SU-DHL-6 (cell line): Measurements from ENCODE around the gene TREML4.
A peak's percentile ranks its signal among the peaks of the same experiment; 100 is the strongest.
"Not testable (repeated sequence)": the region's sequence is repeated elsewhere in the genome, so short reads cannot be mapped to it uniquely, and the experiment has no call there.

ENCODE experiments used
- H2AFZ ChIP-seq: fragments of 200-600 bp; sonication (generic); 2 replicates; pipeline ENCODE4 v1.6.1; 2014; ENCODE audit warnings: low read depth, mild to moderate bottlenecking, moderate library complexity, mixed read lengths, antibody characterized with exemption, low read length; ENCODE audit not compliant: severe bottlenecking
- H3F3A ChIP-seq: fragments of 200-600 bp; shearing (Covaris generic); 2 replicates; pipeline ENCODE4 v1.6.0; 2016; ENCODE audit warnings: antibody characterized with exemption, mild to moderate bottlenecking; ENCODE audit not compliant: insufficient read depth
- H3K27ac ChIP-seq: fragments of 200-600 bp; sonication (generic); 2 replicates; pipeline ENCODE4 v1.5.1; 2016; ENCODE audit warnings: low read depth, mild to moderate bottlenecking, low read length, moderate library complexity, mixed read lengths
- H3K27me3 ChIP-seq: fragments of 200-600 bp; sonication (generic), shearing (Covaris generic); 2 replicates; pipeline ENCODE4 v1.6.0; 2014; ENCODE audit warnings: mild to moderate bottlenecking, low read length
- H3K36me3 ChIP-seq: fragments of 200-600 bp; sonication (generic); 2 replicates; pipeline ENCODE4 v1.6.1; 2014; ENCODE audit warnings: mild to moderate bottlenecking, low read length, mixed read lengths
- H3K4me2 ChIP-seq: fragments of 300-600, 200-600 bp; shearing (Covaris generic), sonication (generic); 2 replicates; pipeline ENCODE4 v1.6.0; 2014; ENCODE audit warnings: low read length, low read depth, mild to moderate bottlenecking; ENCODE audit not compliant: poor library complexity, severe bottlenecking
- H3K4me3 ChIP-seq: fragments of 200-600 bp; sonication (generic); 2 replicates; pipeline ENCODE4 v1.5.1; 2014; ENCODE audit warnings: antibody characterized with exemption, low read length, mild to moderate bottlenecking, mixed read lengths; ENCODE audit not compliant: insufficient read depth, poor library complexity, severe bottlenecking
- H3K79me2 ChIP-seq: fragments of 200-600 bp; sonication (generic); 2 replicates; pipeline ENCODE4 v1.6.1; 2014; ENCODE audit warnings: mild to moderate bottlenecking, low read length, moderate library complexity; ENCODE audit not compliant: insufficient read depth
- H3K9ac ChIP-seq: fragments of 200-600 bp; sonication (generic); 2 replicates; pipeline ENCODE4 v1.7.0; 2014; ENCODE audit warnings: mild to moderate bottlenecking, low read length
- H3K9me2 ChIP-seq: fragments of 200-600 bp; sonication (generic); replicated peaks from 2 replicates; pipeline ENCODE4 v1.6.1; 2014; ENCODE audit warnings: low read length; ENCODE audit not compliant: insufficient read depth
- H3K9me3 ChIP-seq: fragments of 200-600 bp; sonication (generic); 2 replicates; pipeline ENCODE4 v1.6.1; 2014; ENCODE audit warnings: low read length, mixed read lengths; ENCODE audit not compliant: insufficient read depth
- H4K20me1 ChIP-seq: fragments of 200-600 bp; sonication (generic); 2 replicates; pipeline ENCODE4 v1.6.1; 2014; ENCODE audit warnings: low read depth, mild to moderate bottlenecking, antibody characterized with exemption, low read length, moderate library complexity, mixed read lengths
- EZH2phosphoT487 ChIP-seq: fragments of 200-600 bp; sonication (generic), shearing (Covaris generic); conservative IDR thresholded peaks from 2 replicates; pipeline ENCODE4 v1.6.1; 2018; ENCODE audit warnings: mild to moderate bottlenecking, antibody characterized with exemption, low read length, moderate library complexity, mixed read lengths
- TF ChIP-seq, protein P1 (sequence below): fragments of 200-600 bp; sonication (generic); IDR thresholded peaks from one replicate; pipeline ENCODE4 v1.5.1; 2017; ENCODE audit warnings: antibody characterized with exemption, mild to moderate bottlenecking, low read length, moderate library complexity; ENCODE audit not compliant: insufficient read depth, poor library complexity, severe bottlenecking

TREML4 gene

DNA sequence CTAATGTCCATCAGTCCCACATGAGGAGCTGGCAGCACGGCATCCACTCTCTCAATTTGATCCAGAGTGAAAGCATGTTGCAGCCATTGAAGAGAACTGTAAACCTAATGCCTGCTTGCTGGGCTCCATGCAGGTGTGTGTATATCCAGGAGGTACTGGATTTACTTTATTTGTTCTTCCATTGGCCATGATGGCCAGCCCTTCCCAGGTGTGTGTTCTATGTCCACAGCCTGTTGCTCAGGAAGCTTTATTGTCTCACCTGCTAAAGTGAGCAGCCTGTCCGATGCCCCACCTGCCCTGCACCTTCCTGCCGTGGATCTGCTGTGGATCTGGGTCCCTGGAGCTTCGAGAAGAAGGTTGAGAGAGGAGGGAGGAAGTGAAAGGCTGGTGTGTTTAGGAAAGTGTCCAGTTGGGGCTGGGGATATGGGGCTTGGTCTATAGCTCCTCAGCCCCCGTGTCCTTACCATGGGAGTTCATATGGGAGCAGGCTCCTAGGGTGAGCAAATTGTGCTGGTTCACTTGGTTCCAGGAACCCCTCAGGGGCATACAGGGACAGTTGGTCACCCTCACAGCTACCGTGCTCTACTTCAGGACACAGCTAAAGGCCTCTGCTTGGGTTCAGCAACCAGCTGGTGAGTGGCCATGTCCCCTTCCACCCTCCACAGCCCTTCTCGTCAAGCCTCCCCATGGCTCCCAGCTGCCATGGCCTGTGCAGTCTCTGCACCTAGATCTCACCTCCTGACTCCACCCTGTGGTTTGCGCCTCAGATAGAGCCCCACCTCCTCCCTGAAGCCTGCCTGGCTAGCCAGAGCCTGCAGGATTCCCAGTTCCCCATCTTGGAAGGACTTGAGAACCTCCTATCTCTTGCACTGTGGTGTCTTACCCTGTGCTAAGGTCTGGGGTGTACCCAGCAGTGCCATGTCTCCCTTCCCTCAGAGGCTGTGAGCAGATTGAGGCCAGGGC lies 39.9 kb upstream of the TREML4 start:
- H3K4me2 ChIP-seq = no peak overlapping the region
- TF ChIP-seq, protein P1, sequence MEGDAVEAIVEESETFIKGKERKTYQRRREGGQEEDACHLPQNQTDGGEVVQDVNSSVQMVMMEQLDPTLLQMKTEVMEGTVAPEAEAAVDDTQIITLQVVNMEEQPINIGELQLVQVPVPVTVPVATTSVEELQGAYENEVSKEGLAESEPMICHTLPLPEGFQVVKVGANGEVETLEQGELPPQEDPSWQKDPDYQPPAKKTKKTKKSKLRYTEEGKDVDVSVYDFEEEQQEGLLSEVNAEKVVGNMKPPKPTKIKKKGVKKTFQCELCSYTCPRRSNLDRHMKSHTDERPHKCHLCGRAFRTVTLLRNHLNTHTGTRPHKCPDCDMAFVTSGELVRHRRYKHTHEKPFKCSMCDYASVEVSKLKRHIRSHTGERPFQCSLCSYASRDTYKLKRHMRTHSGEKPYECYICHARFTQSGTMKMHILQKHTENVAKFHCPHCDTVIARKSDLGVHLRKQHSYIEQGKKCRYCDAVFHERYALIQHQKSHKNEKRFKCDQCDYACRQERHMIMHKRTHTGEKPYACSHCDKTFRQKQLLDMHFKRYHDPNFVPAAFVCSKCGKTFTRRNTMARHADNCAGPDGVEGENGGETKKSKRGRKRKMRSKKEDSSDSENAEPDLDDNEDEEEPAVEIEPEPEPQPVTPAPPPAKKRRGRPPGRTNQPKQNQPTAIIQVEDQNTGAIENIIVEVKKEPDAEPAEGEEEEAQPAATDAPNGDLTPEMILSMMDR = no peak
- no peak for TF ChIP-seq EZH2phosphoT487
- H3K9ac ChIP-seq = no peak overlapping the region
- no peak overlapping the region for H3K4me3 ChIP-seq
- H4K20me1 ChIP-seq = no peaks in the 10 kb centered on the region
- H3K9me2 ChIP-seq = no peaks in the 10 kb centered on the region
- H2AFZ ChIP-seq = no peak overlapping the region
- no peaks in the 10 kb centered on the region for H3K79me2 ChIP-seq
- no peaks in the 10 kb centered on the region for H3K36me3 ChIP-seq
- no peak overlapping the region for H3K27ac ChIP-seq
- H3K27me3 ChIP-seq = no peaks in the 10 kb centered on the region
- peaks cover 13% of the 10 kb centered on the region; the same call in 1 of the 2 replicates for H3K9me3 ChIP-seq
- H3F3A ChIP-seq = no peaks in the 10 kb centered on the region

DNA sequence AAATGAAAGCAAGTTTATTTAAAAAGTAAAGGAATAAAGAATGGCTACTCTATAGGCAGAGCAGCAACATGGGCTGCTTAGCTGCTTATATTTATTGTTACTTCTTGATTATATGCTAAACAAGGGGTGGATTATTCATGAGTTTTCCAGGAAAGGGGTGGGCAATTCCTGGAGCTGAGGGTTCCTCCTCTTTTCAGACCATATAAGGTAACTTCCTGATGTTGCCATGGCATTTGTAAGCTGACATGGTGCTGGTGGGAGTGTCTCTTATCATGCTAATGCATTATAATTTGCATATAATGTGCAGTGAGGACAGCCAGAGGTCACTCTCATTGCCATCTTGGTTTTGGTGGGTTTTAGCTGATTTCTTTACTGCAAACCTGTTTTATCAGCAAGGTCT lies 39.1 kb upstream of the TREML4 start:
- H2AFZ ChIP-seq, H3K27me3 ChIP-seq, H3K79me2 ChIP-seq, H4K20me1 ChIP-seq, H3K36me3 ChIP-seq, H3F3A ChIP-seq, H3K9me2 ChIP-seq, H3K27ac ChIP-seq, H3K4me2 ChIP-seq, H3K4me3 ChIP-seq, H3K9ac ChIP-seq: not testable (repeated sequence)
- H3K9me3 ChIP-seq = peaks cover 13% of the 10 kb centered on the region; the same call in 1 of the 2 replicates

DNA sequence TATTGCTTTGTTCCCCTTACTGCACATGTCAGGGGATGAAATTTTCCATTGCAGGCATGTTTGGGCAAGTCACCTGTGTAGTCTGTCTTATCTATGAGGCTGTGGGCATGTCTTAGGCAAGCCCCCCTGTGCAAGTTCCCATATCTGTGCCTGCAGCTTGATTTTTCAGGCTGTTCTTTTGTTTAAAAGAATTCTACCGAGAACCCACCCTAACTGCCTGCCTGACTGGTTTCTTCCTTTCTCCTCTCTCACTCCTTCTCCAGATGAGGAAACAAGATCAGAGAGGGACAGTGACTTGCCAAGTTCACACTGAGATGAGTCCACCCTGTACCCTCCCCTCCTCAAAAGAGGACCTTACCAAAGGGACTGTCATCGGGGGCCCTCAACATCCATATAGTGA lies 38.2 kb upstream of the TREML4 start:
- H4K20me1 ChIP-seq = no peaks in the 10 kb centered on the region
- H3K4me3 ChIP-seq = no peak overlapping the region
- no peaks in the 10 kb centered on the region for H3K27me3 ChIP-seq
- no peaks in the 10 kb centered on the region for H3F3A ChIP-seq
- TF ChIP-seq, protein P1 = no peak
- TF ChIP-seq EZH2phosphoT487 = no peak
- H3K79me2 ChIP-seq = no peaks in the 10 kb centered on the region
- peaks cover 13% of the 10 kb centered on the region; the same call in 1 of the 2 replicates for H3K9me3 ChIP-seq
- H3K9ac ChIP-seq = no peak overlapping the region
- no peak overlapping the region for H3K27ac ChIP-seq
- no peaks in the 10 kb centered on the region for H3K36me3 ChIP-seq
- no peak overlapping the region for H3K4me2 ChIP-seq
- H2AFZ ChIP-seq = no peak overlapping the region
- H3K9me2 ChIP-seq = no peaks in the 10 kb centered on the region

DNA sequence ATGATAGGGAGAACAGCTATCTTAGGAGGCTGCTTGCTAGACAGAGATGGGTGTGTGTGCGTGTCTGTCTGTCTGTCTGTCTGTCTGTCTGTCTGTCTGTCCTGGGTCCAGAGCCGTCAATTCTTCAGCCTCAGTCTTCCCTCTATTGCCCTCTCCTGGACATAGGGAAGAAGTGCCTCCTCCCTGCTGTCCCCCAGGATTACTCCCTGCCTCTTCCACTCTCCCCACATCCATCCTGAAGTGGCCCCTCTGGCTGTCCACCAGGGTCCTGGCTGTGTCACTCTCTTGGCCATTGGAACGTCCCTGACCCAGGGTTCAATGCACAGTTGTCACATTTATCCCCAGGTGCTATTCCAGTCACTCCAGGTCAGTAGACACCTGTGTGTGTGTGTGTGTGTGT lies 37.4 kb upstream of the TREML4 start:
- no peaks in the 10 kb centered on the region for H3F3A ChIP-seq
- no peaks in the 10 kb centered on the region for H3K36me3 ChIP-seq
- no peak overlapping the region for H3K4me3 ChIP-seq
- H3K4me2 ChIP-seq = no peak overlapping the region
- H3K9ac ChIP-seq = no peak overlapping the region
- H3K9me2 ChIP-seq = no peaks in the 10 kb centered on the region
- TF ChIP-seq, protein P1 = peak; percentile 12
- no peak for TF ChIP-seq EZH2phosphoT487
- H3K27me3 ChIP-seq = no peaks in the 10 kb centered on the region
- H2AFZ ChIP-seq = no peak overlapping the region
- no peak overlapping the region for H3K27ac ChIP-seq
- no peaks in the 10 kb centered on the region for H4K20me1 ChIP-seq
- no peaks in the 10 kb centered on the region for H3K79me2 ChIP-seq
- H3K9me3 ChIP-seq = peaks cover 13% of the 10 kb centered on the region; the same call in 1 of the 2 replicates
